H1 (cell line): ENCODE results near the gene HDX. TPM values are rescaled to one million over a fixed set of nuclear protein-coding genes. Genes with fewer than 3 reads are reported as not detected.

ENCODE experiments used
- CTCF ChIA-PET: fragments of 300-600 bp; sonication (Branson Sonifier 250); formaldehyde crosslinking; loops from one replicate; lab custom pipeline; 2021; ENCODE audit not compliant: partially characterized antibody; lab: Charles Lee
- POLR2A ChIA-PET: fragments of 300-600 bp; sonication (Branson Sonifier 250); formaldehyde crosslinking; loops from one replicate; lab custom pipeline; 2021; ENCODE audit warnings: inconsistent platforms; ENCODE audit not compliant: partially characterized antibody; lab: Charles Lee
- DNase-seq, 2 experiments: peaks; one replicate each; pipeline versions ENCODE4 v3.0.0 to v3.0.0-alpha.2; 2010 to 2022; ENCODE audit warnings: low spot score in 2 of 2, low read depth in 1 of 2, mixed read lengths in 1 of 2
- FAIRE-seq: peaks from 2 replicates; lab custom pipeline; 2011; peaks lifted over from hg19 to GRCh38; lab: Jason Lieb, UNC
- H2AFZ ChIP-seq: 2 replicates; pipeline ENCODE4 v1.8.1; 2012; ENCODE audit warnings: low read length, inconsistent platforms
- H2AK5ac ChIP-seq: 2 replicates; pipeline ENCODE4 v1.6.1; 2013; ENCODE audit warnings: low read depth, low read length
- H2BK120ac ChIP-seq: replicated peaks from 2 replicates; pipeline ENCODE3; 2013; ENCODE audit warnings: low read depth, low read length, inconsistent platforms
- H2BK12ac ChIP-seq: 2 replicates; pipeline ENCODE4 v1.6.1; 2013; ENCODE audit warnings: low read depth, low read length
- H2BK15ac ChIP-seq: 2 replicates; pipeline ENCODE4 v1.6.1; 2013; ENCODE audit warnings: low read length
- H2BK20ac ChIP-seq: 2 replicates; pipeline ENCODE4 v1.6.1; 2013; ENCODE audit warnings: low read length
- H2BK5ac ChIP-seq: 2 replicates; pipeline ENCODE4 v1.6.1; 2013; ENCODE audit warnings: low read depth, low read length
- H3K14ac ChIP-seq: 2 replicates; pipeline ENCODE4 v1.6.1; 2013; ENCODE audit warnings: inconsistent platforms; ENCODE audit not compliant: insufficient read length
- H3K18ac ChIP-seq: 2 replicates; pipeline ENCODE4 v1.6.1; 2013; ENCODE audit warnings: low read length; ENCODE audit errors: extremely low read depth
- H3K23ac ChIP-seq: 2 replicates; pipeline ENCODE4 v1.6.1; 2013; ENCODE audit warnings: inconsistent platforms; ENCODE audit not compliant: insufficient read length
- H3K23me2 ChIP-seq: 2 replicates; pipeline ENCODE4 v1.6.1; 2013; ENCODE audit warnings: low read depth, low read length
- H3K27ac ChIP-seq: 2 replicates; pipeline ENCODE4 v1.6.1; 2011; ENCODE audit warnings: low read depth, low read length, inconsistent platforms
- H3K27me3 ChIP-seq, 4 experiments: replicated peaks in 1 of 4; 1 replicate in 1 of 4; 2 replicates in 3 of 4; pipeline versions ENCODE4 v1.6.1 to v1.8.1; 2011 to 2013; ENCODE audit warnings: low read length in 3 of 4, mild to moderate bottlenecking in 3 of 4, inconsistent platforms in 2 of 4, mixed read lengths in 2 of 4, moderate library complexity in 1 of 4; ENCODE audit not compliant: control insufficient read depth in 3 of 4, insufficient read depth in 3 of 4; ENCODE audit errors: extremely low read depth in 1 of 4
- H3K36me3 ChIP-seq, 4 experiments: 2 replicates each; pipeline versions ENCODE4 v1.6.1 to v1.8.1; 2011 to 2013; ENCODE audit warnings: mild to moderate bottlenecking in 4 of 4, low read length in 3 of 4, moderate library complexity in 2 of 4, control low read depth in 1 of 4, inconsistent platforms in 1 of 4; ENCODE audit not compliant: insufficient read depth in 4 of 4, control insufficient read depth in 2 of 4
- H3K4ac ChIP-seq: replicated peaks from 2 replicates; pipeline ENCODE3; 2013; ENCODE audit warnings: low read length, low read depth, mixed read lengths, inconsistent platforms; ENCODE audit not compliant: insufficient read length
- H3K4me1 ChIP-seq, 4 experiments: replicated peaks in 1 of 4; 1 replicate in 1 of 4; 2 replicates in 3 of 4; pipeline versions ENCODE4 v1.6.1 to v1.8.1; 2011 to 2013; ENCODE audit warnings: low read length in 3 of 4, inconsistent platforms in 2 of 4, mixed read lengths in 1 of 4; ENCODE audit not compliant: insufficient read depth in 4 of 4, control insufficient read depth in 3 of 4
- H3K4me2 ChIP-seq, 2 experiments: 2 replicates each; pipeline versions ENCODE4 v1.6.1 to v1.8.1; 2011 to 2013; ENCODE audit warnings: low read depth in 2 of 2, low read length in 2 of 2, control low read depth in 1 of 2, inconsistent platforms in 1 of 2, mild to moderate bottlenecking in 1 of 2; ENCODE audit not compliant: insufficient read depth in 1 of 2
- H3K4me3 ChIP-seq, 4 experiments: fragments of 200-600, 300-600 bp in 1 of 4; sonication (generic), shearing (Covaris generic), sonication (Bioruptor Twin) in 1 of 4; 2 replicates each; pipeline versions ENCODE4 v1.5.1 to v1.8.1; 2011 to 2016; ENCODE audit warnings: low read length in 4 of 4, low read depth in 3 of 4, control low read depth in 2 of 4, inconsistent platforms in 2 of 4, mild to moderate bottlenecking in 2 of 4, mixed read lengths in 1 of 4, moderate library complexity in 1 of 4; ENCODE audit not compliant: insufficient read depth in 2 of 4; ENCODE audit errors: extremely low read depth in 1 of 4
- H3K56ac ChIP-seq: replicated peaks from 2 replicates; pipeline ENCODE3; 2013; ENCODE audit warnings: low read depth, mild to moderate bottlenecking, mixed read lengths, low read length, inconsistent platforms; ENCODE audit not compliant: insufficient read length
- H3K79me1 ChIP-seq: 2 replicates; pipeline ENCODE4 v1.6.1; 2013; ENCODE audit warnings: low read depth, low read length, control low read depth
- H3K79me2 ChIP-seq, 2 experiments: 2 replicates each; pipeline versions ENCODE4 v1.6.1 to v1.8.1; 2012 to 2013; ENCODE audit warnings: low read length in 2 of 2, mild to moderate bottlenecking in 2 of 2, inconsistent platforms in 1 of 2; ENCODE audit not compliant: insufficient read depth in 2 of 2, control insufficient read depth in 1 of 2
- H3K9ac ChIP-seq, 4 experiments: replicated peaks in 1 of 4; 1 replicate in 1 of 4; 2 replicates in 3 of 4; pipeline versions ENCODE4 v1.6.1 to v1.8.1; 2011 to 2013; ENCODE audit warnings: low read depth in 3 of 4, low read length in 3 of 4, control low read depth in 2 of 4, mild to moderate bottlenecking in 2 of 4, moderate library complexity in 2 of 4, inconsistent platforms in 1 of 4; ENCODE audit errors: extremely low read depth in 1 of 4
- H3K9me3 ChIP-seq, 2 experiments: 2 replicates each; pipeline versions ENCODE4 v1.6.1 to v1.8.1; 2012 to 2013; ENCODE audit warnings: mild to moderate bottlenecking in 2 of 2, moderate library complexity in 2 of 2, control low read depth in 1 of 2, inconsistent platforms in 1 of 2, low read depth in 1 of 2, low read length in 1 of 2, mixed read lengths in 1 of 2; ENCODE audit not compliant: insufficient read depth in 2 of 2
- H4K20me1 ChIP-seq, 2 experiments: replicated peaks in 1 of 2; 2 replicates each; pipeline versions ENCODE3 to v1.8.1; 2011 to 2013; ENCODE audit warnings: inconsistent platforms in 2 of 2, low read length in 2 of 2, mild to moderate bottlenecking in 1 of 2; ENCODE audit not compliant: insufficient read depth in 2 of 2, control insufficient read depth in 1 of 2
- H4K5ac ChIP-seq: 2 replicates; pipeline ENCODE4 v1.6.1; 2013; ENCODE audit warnings: low read length, low read depth, mixed read lengths, inconsistent platforms; ENCODE audit not compliant: insufficient read length
- H4K8ac ChIP-seq: 2 replicates; pipeline ENCODE4 v1.8.0; 2013; ENCODE audit warnings: mild to moderate bottlenecking, moderate library complexity, low read length, inconsistent platforms; ENCODE audit not compliant: insufficient read depth; ENCODE audit errors: extremely low read depth
- H4K91ac ChIP-seq: replicated peaks from 2 replicates; pipeline ENCODE3; 2013; ENCODE audit warnings: low read length, mixed read lengths, inconsistent platforms; ENCODE audit not compliant: insufficient read length
- EP300 ChIP-seq, 2 experiments: IDR thresholded peaks; 1 replicate in 1 of 2; 2 replicates in 1 of 2; pipeline ENCODE4 v1.6.1; 2011 to 2012; ENCODE audit warnings: low read depth in 2 of 2, low read length in 2 of 2, mild to moderate bottlenecking in 2 of 2, borderline replicate concordance in 1 of 2, inconsistent platforms in 1 of 2, moderate library complexity in 1 of 2
- GTF2F1 ChIP-seq: IDR thresholded peaks from 2 replicates; pipeline ENCODE4 v1.6.1; 2012; ENCODE audit warnings: low read depth, low read length, improper control_type of control experiment, borderline replicate concordance
- JUND ChIP-seq: IDR thresholded peaks from 2 replicates; pipeline ENCODE4 v1.6.1; 2011; ENCODE audit warnings: mild to moderate bottlenecking, improper control_type of control experiment, low read length
- KDM5A ChIP-seq: fragments of 200-600 bp; IDR thresholded peaks from 2 replicates; pipeline ENCODE4 v1.7.1; 2012; ENCODE audit warnings: mild to moderate bottlenecking, low read length, inconsistent platforms, mixed read lengths
- POLR2A ChIP-seq, 2 experiments: IDR thresholded peaks; 1 replicate in 1 of 2; 2 replicates in 1 of 2; pipeline ENCODE4 v1.6.1; 2011; ENCODE audit warnings: low read depth in 2 of 2, low read length in 2 of 2, mild to moderate bottlenecking in 2 of 2; ENCODE audit errors: control extremely low read depth in 1 of 2
- POLR2AphosphoS5 ChIP-seq: IDR thresholded peaks from 2 replicates; pipeline ENCODE4 v1.6.1; 2011; ENCODE audit warnings: low read depth, low read length
- SIX5 ChIP-seq: IDR thresholded peaks from 2 replicates; pipeline ENCODE4 v1.6.1; 2011; ENCODE audit warnings: mild to moderate bottlenecking, low read depth, low read length
- TAF7 ChIP-seq: optimal IDR thresholded peaks from 2 replicates; pipeline ENCODE3; 2011; ENCODE audit warnings: low read depth, mild to moderate bottlenecking, inconsistent platforms, low read length, moderate library complexity, borderline replicate concordance
- YY1 ChIP-seq: IDR thresholded peaks from 2 replicates; pipeline ENCODE4 v1.6.1; 2011; ENCODE audit warnings: low read depth, mild to moderate bottlenecking, low read length
- polyA plus RNA-seq, 7 experiments: library from polyadenylated mRNA; depleted of rRNA in 3 of 7; stranded (reverse) in 5 of 7; unstranded in 2 of 7; fragments of >200 nt in 5 of 7; fragments of 200-250 nt in 2 of 7; gene quantifications; 1 replicate in 5 of 7; 2 replicates in 1 of 7; 4 replicates in 1 of 7; pipeline versions ENCODE4 v1.2.1 to v1.2.3, GENCODE V29; 2011 to 2013; ENCODE audit warnings: missing spikeins in 2 of 7, mixed read lengths in 2 of 7
- total RNA-seq: library from RNA; stranded (reverse); fragmentation: NEBNext Ultra II Directional; extraction: Animal tissue kit (Norgen Biotek cat#: 25700); gene quantifications from 2 replicates; pipeline ENCODE4 v1.2.1, GENCODE V29; 2021
- TF ChIP-seq, protein P1 (sequence below): IDR thresholded peaks from 2 replicates; pipeline ENCODE4 v1.6.1; 2012; ENCODE audit warnings: inconsistent platforms
- TF ChIP-seq, protein P2 (sequence below): IDR thresholded peaks from 2 replicates; pipeline ENCODE4 v1.6.1; 2011; ENCODE audit warnings: low read depth, mild to moderate bottlenecking, low read length; ENCODE audit not compliant: insufficient read depth

Gene HDX
- total and polyA plus RNA-seq, 2 of the 8 experiments (the other 6 are each of a cell fraction or from before 2014, with no cell fraction given), result 0.54 to 10.2 TPM

DNA sequence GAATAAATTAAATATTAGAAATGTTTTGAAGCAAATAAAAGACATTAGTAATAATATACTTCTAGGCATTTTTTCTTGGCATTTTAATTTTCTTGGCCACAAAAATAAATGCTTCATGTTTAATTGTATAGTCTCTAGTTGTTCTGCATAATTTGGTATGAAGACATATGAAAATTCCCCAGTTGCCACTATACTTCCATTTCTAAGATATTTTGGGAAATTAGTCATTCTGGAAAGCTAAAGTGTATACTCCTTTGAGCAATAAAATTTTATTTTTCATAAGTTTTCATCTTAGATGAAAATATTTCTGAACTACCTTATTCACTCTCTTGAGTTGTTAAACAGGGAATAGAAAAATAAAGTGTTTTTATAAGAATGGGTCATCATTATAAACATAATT, 13.8 kb downstream of the HDX start:
- no peak overlapping the region for H3K56ac ChIP-seq
- H3K9me3 ChIP-seq, result peaks cover 0 to under 1% of the 10 kb centered on the region in 2 experiments; a peak in 1 of 4 replicates
- no peak overlapping the region for H3K23ac ChIP-seq
- DNase-seq (no peak), FAIRE-seq (no peak)
- CTCF ChIA-PET, result no interaction called here
- H3K4me2 ChIP-seq, result no peak overlapping the region
- no peak overlapping the region for H2BK12ac ChIP-seq
- no peaks in the 10 kb centered on the region for H3K23me2 ChIP-seq
- H2BK15ac ChIP-seq, result no peak overlapping the region
- POLR2A ChIA-PET, result no interaction called here
- no peak overlapping the region for H3K4me3 ChIP-seq
- no peak overlapping the region for H4K8ac ChIP-seq
- H3K9ac ChIP-seq, result no peak overlapping the region
- H3K14ac ChIP-seq, result no peak overlapping the region
- no peak overlapping the region for H4K5ac ChIP-seq
- no peaks in the 10 kb centered on the region; a peak in 1 of 8 replicates for H3K36me3 ChIP-seq
- H3K79me1 ChIP-seq, result no peaks in the 10 kb centered on the region
- no peaks in the 10 kb centered on the region for H3K79me2 ChIP-seq
- no peaks in the 10 kb centered on the region for H3K27me3 ChIP-seq
- H2AFZ ChIP-seq, result no peak overlapping the region
- no peak overlapping the region for H2BK20ac ChIP-seq
- no peak overlapping the region for H3K18ac ChIP-seq
- no peak overlapping the region for H3K4ac ChIP-seq
- no peak overlapping the region for H2BK120ac ChIP-seq
- no peak overlapping the region for H2BK5ac ChIP-seq
- H4K20me1 ChIP-seq, result no peaks in the 10 kb centered on the region
- no peak overlapping the region for H3K27ac ChIP-seq
- H3K4me1 ChIP-seq, result no peaks in the 10 kb centered on the region
- H4K91ac ChIP-seq, result no peak overlapping the region
- no peak overlapping the region for H2AK5ac ChIP-seq
- TF ChIP-seq TAF7 (no peak), POLR2AphosphoS5 (no peak), KDM5A (no peak), JUND (no peak), SIX5 (no peak), POLR2A (IDR thresholded peaks at IDR 0.05; ENCODE audit: control extremely low read depth in 1 of 2, low read depth in 2 of 2, low read length in 2 of 2) (no peak), EP300 (IDR thresholded peaks at IDR 0.05; ENCODE audit: borderline replicate concordance in 1 of 2, low read depth in 2 of 2, low read length in 2 of 2) (no peak), GTF2F1 (no peak), YY1 (no peak)
- TF ChIP-seq, protein P1, sequence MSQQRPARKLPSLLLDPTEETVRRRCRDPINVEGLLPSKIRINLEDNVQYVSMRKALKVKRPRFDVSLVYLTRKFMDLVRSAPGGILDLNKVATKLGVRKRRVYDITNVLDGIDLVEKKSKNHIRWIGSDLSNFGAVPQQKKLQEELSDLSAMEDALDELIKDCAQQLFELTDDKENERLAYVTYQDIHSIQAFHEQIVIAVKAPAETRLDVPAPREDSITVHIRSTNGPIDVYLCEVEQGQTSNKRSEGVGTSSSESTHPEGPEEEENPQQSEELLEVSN, result no peak
- TF ChIP-seq, protein P2, sequence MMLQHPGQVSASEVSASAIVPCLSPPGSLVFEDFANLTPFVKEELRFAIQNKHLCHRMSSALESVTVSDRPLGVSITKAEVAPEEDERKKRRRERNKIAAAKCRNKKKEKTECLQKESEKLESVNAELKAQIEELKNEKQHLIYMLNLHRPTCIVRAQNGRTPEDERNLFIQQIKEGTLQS, result no peak
